HL-60 (cell line): ENCODE data around the gene TMEM132D.

Experiments used
- DNase-seq, 2 experiments: peaks; one replicate each; pipeline ENCODE4 v3.0.0-alpha.2; 2010 to 2020; ENCODE audit warnings: low read depth in 1 of 2, low spot score in 1 of 2
- H3K27ac ChIP-seq: fragments of 250-450 bp; sonication (Bioruptor Pico); replicated peaks from 2 replicates; pipeline ENCODE4 v1.5.1; 2020; ENCODE audit warnings: mild to moderate bottlenecking, moderate library complexity
- H3K27me3 ChIP-seq: fragments of 250-450 bp; sonication (Bioruptor Pico); 2 replicates; pipeline ENCODE4 v1.5.1; 2021; ENCODE audit warnings: mild to moderate bottlenecking, moderate library complexity; ENCODE audit not compliant: insufficient read depth, poor library complexity, severe bottlenecking
- H3K4me3 ChIP-seq: replicated peaks from 2 replicates; pipeline ENCODE4 v1.5.1; 2011; ENCODE audit warnings: mild to moderate bottlenecking, control low read depth, low read length; ENCODE audit not compliant: insufficient read depth
- CTCF ChIP-seq: IDR thresholded peaks from one replicate; pipeline ENCODE4 v1.5.1; 2011; ENCODE audit warnings: low read length, control low read depth, inconsistent platforms; ENCODE audit not compliant: insufficient read depth
- GABPA ChIP-seq: IDR thresholded peaks from 2 replicates; pipeline ENCODE4 v1.6.1; 2012; ENCODE audit warnings: low read depth
- POLR2AphosphoS5 ChIP-seq: IDR thresholded peaks from 2 replicates; pipeline ENCODE4 v1.6.1; 2012; ENCODE audit warnings: low read depth
- REST ChIP-seq: IDR thresholded peaks from 2 replicates; pipeline ENCODE4 v1.6.1; 2012; ENCODE audit warnings: low read depth; ENCODE audit not compliant: insufficient replicate concordance
- SPI1 ChIP-seq: IDR thresholded peaks from 2 replicates; pipeline ENCODE4 v1.6.1; 2012; ENCODE audit warnings: low read depth, mild to moderate bottlenecking, borderline replicate concordance

The TMEM132D gene

GRCh38 chr12:129246630-129247029, 657.2 kb downstream of the TMEM132D start:
- Histone ChIP-seq H3K27ac (no peak overlapping the region), H3K27me3 (no peaks in the 10 kb centered on the region), H3K4me3 (no peak overlapping the region)
- TF ChIP-seq CTCF, result no peak
- TF ChIP-seq POLR2AphosphoS5, result no peak
- no peak for TF ChIP-seq GABPA
- TF ChIP-seq SPI1, result no peak
- no peak for TF ChIP-seq REST
- DNase-seq, result no peak

- H3K27me3 ChIP-seq, result no peaks in the 10 kb centered on the region
- TF ChIP-seq GABPA, result no peak
- TF ChIP-seq CTCF, result no peak
- TF ChIP-seq POLR2AphosphoS5, result no peak
- no peak for TF ChIP-seq SPI1
- no peak for TF ChIP-seq REST
- H3K4me3 ChIP-seq, result no peak overlapping the region
- no peak for DNase-seq
- no peak overlapping the region for H3K27ac ChIP-seq
Observed at GRCh38 chr12:129245769-129246168, 658.1 kb downstream of the TMEM132D start.

- TF ChIP-seq REST (no peak), POLR2AphosphoS5 (no peak), SPI1 (no peak), CTCF (no peak), GABPA (no peak)
- Histone ChIP-seq H3K27ac (no peak overlapping the region), H3K27me3 (no peaks in the 10 kb centered on the region), H3K4me3 (no peak overlapping the region)
- DNase-seq, result no peak
Observed at GRCh38 chr12:129241852-129242251, 662.0 kb downstream of the TMEM132D start.
